NB4 (cell line): ENCODE results near the gene TSSK2.
"Not testable (repeated sequence)": the region's sequence is repeated elsewhere in the genome, so short reads cannot be mapped to it uniquely, and the experiment has no call there.

ENCODE experiments used
- CTCF ChIP-seq: IDR thresholded peaks from one replicate; pipeline ENCODE4 v1.5.1; 2012; ENCODE audit warnings: low read depth, low read length
- MAX ChIP-seq: IDR thresholded peaks from 2 replicates; pipeline ENCODE4 v1.6.1; 2011; ENCODE audit warnings: low read depth, low read length
- MYC ChIP-seq: IDR thresholded peaks from 2 replicates; pipeline ENCODE4 v1.6.1; 2011; ENCODE audit warnings: low read depth, low read length
- POLR2A ChIP-seq: IDR thresholded peaks from 2 replicates; pipeline ENCODE4 v1.6.1; 2011; ENCODE audit warnings: mild to moderate bottlenecking; ENCODE audit not compliant: insufficient read length; ENCODE audit errors: extremely low read depth

GRCh38 chr22:19158649-19159048, 27.5 kb downstream of the TSSK2 start:
- not testable (repeated sequence) for TF ChIP-seq CTCF, MAX, POLR2A, MYC
